Lung microvascular endothelial cell (primary cell): ENCODE data around the gene NINJ1. TPM values are rescaled to one million over a fixed set of nuclear protein-coding genes. Genes with fewer than 3 reads are reported as not detected.
A peak's percentile ranks its signal among the peaks of the same experiment; 100 is the strongest.
"Not testable (repeated sequence)": the region's sequence is repeated elsewhere in the genome, so short reads cannot be mapped to it uniquely, and the experiment has no call there.

Source experiments
- DNase-seq, 2 donors: peaks; one replicate each; pipeline versions ENCODE4 v3.0.0 to v3.0.0-alpha.2; 2010; ENCODE audit warnings: low read depth in 2 of 2
- total RNA-seq: library from RNA; depleted of rRNA; stranded (reverse); fragments of >200 nt; gene quantifications from 2 replicates; pipeline ENCODE4 v1.2.1, GENCODE V29; 2014

Gene NINJ1
- total RNA-seq, 1 donor from 2014 or later: 37.5 TPM

DNA sequence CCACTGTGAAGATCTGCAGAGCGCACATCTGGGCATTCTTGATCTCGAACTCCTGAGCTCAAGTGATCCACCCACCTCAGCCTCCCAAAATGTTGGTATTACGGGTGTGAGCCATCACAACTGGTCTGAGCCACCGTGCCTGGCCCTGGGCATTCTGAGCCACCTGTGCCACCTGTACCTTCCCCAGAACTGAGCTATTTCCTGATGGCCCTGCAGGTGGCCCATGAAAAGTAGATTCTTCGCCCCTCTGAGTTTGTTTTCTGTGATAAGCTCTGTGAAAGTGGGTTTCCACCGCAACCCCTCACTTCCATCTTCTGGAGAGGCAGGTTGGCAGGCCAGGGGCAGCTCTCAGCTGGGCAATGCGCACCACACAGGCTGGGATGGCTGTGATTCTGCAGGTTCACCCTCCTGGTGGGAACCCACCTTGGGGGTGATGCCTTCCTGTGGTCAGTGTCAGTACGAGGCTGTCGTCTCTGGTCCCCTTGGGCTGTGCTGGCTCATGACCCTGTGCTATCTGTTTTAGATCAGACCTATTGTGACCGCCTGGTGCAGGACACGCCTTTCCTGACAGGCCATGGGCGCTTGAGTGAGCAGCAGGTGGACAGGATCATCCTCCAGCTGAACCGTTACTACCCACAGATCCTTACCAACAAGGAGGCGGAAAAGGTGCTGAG lies 26.8 kb downstream of the NINJ1 start:
- no peak for DNase-seq

- no peak for DNase-seq
Measured at GRCh38 chr9:93105620-93106019, 28.4 kb downstream of the NINJ1 start.

- DNase-seq: not testable (repeated sequence)
Measured at GRCh38 chr9:93101086-93101485, 33.0 kb downstream of the NINJ1 start.

DNA sequence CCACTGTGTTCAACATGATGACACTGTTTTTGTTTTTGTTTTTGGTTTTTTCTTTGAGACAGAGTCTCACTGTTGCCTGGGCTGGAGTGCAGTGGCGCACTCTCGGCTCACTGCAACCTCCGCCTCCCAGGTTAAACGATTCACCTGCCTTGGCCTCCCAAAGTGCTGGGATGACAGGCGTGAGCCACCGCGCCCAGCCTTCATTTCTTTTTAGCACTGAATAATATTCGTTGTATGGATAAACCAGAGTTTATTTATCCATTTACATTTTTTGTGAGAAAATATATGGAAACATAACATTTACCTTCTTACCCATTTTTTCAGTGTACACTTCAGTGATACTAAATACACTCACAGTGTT lies 33.8 kb downstream of the NINJ1 start:
- no peak for DNase-seq

GRCh38 chr9:93099551-93100275 lies 34.3 kb downstream of the NINJ1 start:
- DNase-seq: no peak

DNA sequence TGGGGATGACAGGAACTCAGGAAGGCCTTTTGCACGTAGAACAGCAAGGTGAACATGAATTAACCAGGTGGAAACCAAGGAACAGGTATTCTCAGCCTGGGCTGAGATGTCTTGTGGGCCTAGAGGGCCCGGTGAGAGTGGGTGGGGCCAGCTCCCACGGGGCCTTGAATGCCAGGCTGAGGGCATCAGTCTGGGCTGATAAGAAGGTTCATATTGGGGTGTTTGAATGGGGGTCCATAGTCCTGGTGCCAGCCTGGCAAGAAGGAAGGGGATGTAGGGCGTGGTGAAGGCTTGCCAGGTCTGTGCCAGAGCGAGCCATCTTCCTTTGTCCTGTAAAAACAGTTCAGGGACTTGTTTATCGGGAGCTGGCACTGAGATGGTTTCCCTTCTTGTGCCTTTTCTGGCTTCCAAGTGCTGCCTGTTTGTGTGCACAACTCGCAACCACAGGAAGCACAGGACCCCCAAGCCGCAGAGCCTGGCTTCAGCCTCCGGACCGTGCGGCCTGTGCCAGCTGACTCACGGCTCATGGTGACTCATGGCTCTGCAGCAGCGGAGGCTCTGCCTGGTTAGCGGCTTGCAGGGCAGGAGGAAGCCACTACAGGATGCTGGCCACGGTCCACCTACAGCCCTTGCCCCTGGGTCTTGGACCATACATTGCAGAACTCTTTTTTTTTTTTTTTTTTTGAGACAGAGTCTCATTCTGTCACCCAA lies 35.7 kb downstream of the NINJ1 start:
- peak; percentile 93 to 98 for DNase-seq

- no peak for DNase-seq
Measured at GRCh38 chr9:93097511-93098201, 36.4 kb downstream of the NINJ1 start.

GRCh38 chr9:93096811-93097382 lies 37.2 kb downstream of the NINJ1 start:
- DNase-seq: peak in 1 of 2 donors; percentile 16

- peak; percentile 17 to 54 for DNase-seq
Measured at GRCh38 chr9:93096131-93096802, 37.8 kb downstream of the NINJ1 start, which contains the start of gene CARD19. Gene CARD19, plus strand, starts transcription at chr9:93096217. Its CDS starts 129 bp downstream, at chr9:93096346.

- DNase-seq: peak; percentile 99 to 100
Measured at GRCh38 chr9:93095205-93096130, 38.6 kb downstream of the NINJ1 start.

DNA sequence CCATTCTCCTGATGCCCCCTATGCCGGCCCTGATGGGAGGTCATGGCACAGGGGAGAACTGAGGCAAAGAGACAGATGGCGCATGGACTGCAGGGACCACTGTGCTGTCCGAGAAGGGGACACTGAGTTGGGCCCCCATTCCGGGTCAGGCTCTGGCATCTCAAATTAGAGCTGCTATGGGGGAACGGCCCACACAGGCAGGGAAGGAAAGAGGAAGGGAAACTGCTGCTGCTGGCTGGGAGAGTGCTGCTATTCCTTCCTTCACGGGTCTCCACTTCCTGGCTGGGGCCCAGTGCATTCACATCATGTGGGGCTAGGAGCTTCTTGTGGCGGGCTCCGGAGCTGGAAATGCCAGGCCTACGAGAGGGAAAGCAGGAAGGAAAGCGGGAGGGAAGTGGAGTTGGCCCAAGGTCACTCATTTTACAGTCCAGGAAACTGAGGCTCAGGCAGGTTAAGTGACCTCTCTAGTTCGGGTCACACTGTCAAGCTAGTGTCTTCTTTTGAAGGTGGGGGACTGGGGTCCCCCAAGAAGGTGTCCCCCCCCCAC lies 39.3 kb downstream of the NINJ1 start:
- DNase-seq: peak in 1 of 2 donors; percentile 38

GRCh38 chr9:93093877-93094657 lies 40.0 kb downstream of the NINJ1 start:
- no peak for DNase-seq

DNA sequence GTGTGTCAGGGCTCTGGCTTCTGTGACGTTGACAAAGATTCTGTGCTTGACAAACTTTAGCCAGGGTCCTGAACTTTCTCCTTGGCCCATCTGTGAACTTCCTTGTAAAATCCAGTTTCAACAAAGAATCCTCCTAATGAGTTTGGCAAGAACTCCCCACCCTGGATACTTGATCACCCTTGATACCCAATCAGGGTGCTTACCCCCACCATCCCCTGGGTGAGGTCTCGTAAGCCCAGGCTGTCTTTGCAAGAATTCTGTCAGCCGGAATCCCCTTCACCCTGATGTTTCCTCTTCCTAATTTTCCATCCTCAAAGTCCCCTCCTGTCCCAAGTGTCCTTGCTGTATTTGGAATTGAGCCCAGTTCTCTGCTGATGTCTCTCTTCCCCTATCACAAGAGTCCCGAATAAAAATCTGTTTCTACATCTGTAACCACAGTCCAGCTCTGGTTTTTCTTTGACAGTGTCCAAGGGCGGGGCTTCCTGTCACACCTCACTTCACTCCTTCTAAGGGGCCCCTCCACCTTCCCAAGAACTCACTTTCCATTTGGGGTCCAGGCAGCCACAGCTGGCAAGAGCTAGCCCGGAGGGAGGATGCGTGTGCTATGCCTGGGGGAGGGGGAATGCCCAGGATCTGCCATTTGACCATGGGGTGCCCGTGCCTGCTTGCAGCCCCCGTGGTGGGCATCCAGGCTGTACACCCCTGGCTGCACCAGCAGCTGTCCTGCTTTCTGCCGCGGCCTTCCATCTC lies 40.7 kb downstream of the NINJ1 start:
- no peak for DNase-seq

DNA sequence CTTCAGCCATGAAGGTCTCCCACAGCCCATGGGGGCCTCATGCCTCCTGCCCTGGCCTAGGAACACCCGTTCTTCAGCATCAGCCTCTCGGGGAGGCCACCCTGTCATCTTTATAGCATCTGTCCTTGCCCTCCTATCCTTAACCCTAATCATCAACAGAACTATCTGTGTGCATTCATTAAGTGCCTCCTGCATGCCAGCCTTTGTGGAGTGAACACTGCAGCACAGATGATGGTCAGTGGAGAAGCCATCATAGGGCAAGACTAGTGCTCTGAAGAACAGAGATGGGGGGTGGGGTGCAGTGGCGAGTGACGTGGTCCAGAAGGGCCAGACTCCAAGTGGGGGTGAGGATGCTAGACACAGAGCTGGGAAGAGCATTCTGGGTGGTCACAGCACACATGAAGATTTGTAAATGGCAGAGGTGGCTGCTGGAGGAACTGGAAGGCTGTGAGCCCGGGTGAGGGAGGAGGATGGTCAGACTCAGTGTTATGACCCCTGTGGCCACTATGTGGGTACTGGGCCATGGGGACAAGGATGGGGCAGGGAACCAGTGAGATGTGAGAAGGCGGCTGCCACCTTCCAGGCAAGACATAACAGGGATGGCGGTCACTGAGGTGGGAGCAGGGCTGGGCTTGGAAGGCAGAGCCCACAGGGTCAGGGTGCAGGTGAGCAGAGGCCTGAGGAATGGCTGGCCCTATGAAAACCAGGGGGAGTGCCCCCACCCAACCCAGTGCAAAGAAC lies 41.6 kb downstream of the NINJ1 start:
- DNase-seq: no peak

GRCh38 chr9:93091453-93092081 lies 42.5 kb downstream of the NINJ1 start:
- DNase-seq: peak; percentile 26 to 53

DNA sequence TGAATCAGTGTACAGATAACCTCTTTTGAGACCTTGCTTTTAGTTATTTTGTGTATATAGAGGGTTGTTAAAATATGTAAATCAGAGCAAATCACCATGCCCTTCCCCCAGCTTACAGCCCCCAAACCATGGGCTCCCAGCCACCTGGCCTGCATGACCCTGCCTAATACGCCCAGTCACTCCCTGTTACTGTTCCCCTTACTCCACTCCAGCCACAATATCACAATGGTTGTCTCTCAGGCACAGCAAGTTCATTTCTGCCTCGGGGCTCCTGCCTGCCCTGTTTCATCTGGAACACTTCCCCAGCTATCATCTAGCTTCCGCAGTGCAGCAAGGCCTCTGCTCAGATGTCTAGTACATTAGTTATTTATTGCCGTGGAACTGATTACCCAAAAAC lies 43.0 kb downstream of the NINJ1 start:
- no peak for DNase-seq
